GM12801 (cell line): ENCODE results near the gene RALGPS1.

Experiments used
- CTCF ChIP-seq: IDR thresholded peaks from one replicate; pipeline ENCODE4 v1.5.1; 2011; ENCODE audit warnings: control low read depth; ENCODE audit not compliant: insufficient read length; ENCODE audit errors: extremely low read depth

The RALGPS1 gene

GRCh38 chr9:127130235-127130634 lies 215.7 kb downstream of the RALGPS1 start:
- TF ChIP-seq CTCF = no peak

- TF ChIP-seq CTCF = no peak
Measured at GRCh38 chr9:127130661-127131538, 216.3 kb downstream of the RALGPS1 start.

- TF ChIP-seq CTCF = no peak
Measured at GRCh38 chr9:127131871-127132270, 217.3 kb downstream of the RALGPS1 start.

GRCh38 chr9:127132375-127132774 lies 217.8 kb downstream of the RALGPS1 start:
- no peak for TF ChIP-seq CTCF

GRCh38 chr9:127132921-127133647 lies 218.5 kb downstream of the RALGPS1 start:
- TF ChIP-seq CTCF = no peak

- no peak for TF ChIP-seq CTCF
Measured at GRCh38 chr9:127133739-127134167, 219.2 kb downstream of the RALGPS1 start.

- no peak for TF ChIP-seq CTCF
Measured at GRCh38 chr9:127135056-127135745, 220.6 kb downstream of the RALGPS1 start.
